DOHH2 (cell line): Measurements from ENCODE around the gene C16orf92.

Source experiments
- H3F3A ChIP-seq: fragments of 200-600 bp; sonication (generic), shearing (Covaris generic); 2 replicates; pipeline ENCODE4 v1.6.0; 2016; ENCODE audit warnings: antibody characterized with exemption, mild to moderate bottlenecking; ENCODE audit not compliant: control insufficient read depth, insufficient read depth
- H3K27ac ChIP-seq: fragments of 200-600 bp; sonication (generic); 2 replicates; pipeline ENCODE4 v1.5.1; 2014; ENCODE audit warnings: low read depth, mild to moderate bottlenecking, low read length, moderate library complexity
- H3K27me3 ChIP-seq: fragments of 200-600 bp; sonication (generic); 2 replicates; pipeline ENCODE4 v1.6.1; 2014; ENCODE audit warnings: mild to moderate bottlenecking, low read length, mixed read lengths; ENCODE audit not compliant: control insufficient read depth
- H3K36me3 ChIP-seq: fragments of 200-600 bp; sonication (generic); 2 replicates; pipeline ENCODE4 v1.6.1; 2014; ENCODE audit warnings: mild to moderate bottlenecking, low read length, moderate library complexity, mixed read lengths; ENCODE audit not compliant: control insufficient read depth
- H3K4me1 ChIP-seq: fragments of 200-600 bp; sonication (generic); 2 replicates; pipeline ENCODE4 v1.6.1; 2014; ENCODE audit warnings: mild to moderate bottlenecking, low read length, mixed read lengths; ENCODE audit not compliant: control insufficient read depth
- H3K4me2 ChIP-seq: fragments of 200-600 bp; sonication (generic); 2 replicates; pipeline ENCODE4 v1.6.0; 2014; ENCODE audit warnings: mild to moderate bottlenecking, low read length, moderate library complexity
- H3K4me3 ChIP-seq: fragments of 200-600 bp; sonication (generic); 2 replicates; pipeline ENCODE4 v1.5.1; 2014; ENCODE audit warnings: mild to moderate bottlenecking, low read length, mixed read lengths
- H3K79me2 ChIP-seq: fragments of 200-600 bp; sonication (generic); 2 replicates; pipeline ENCODE4 v1.6.1; 2014; ENCODE audit warnings: mild to moderate bottlenecking, low read length, mixed read lengths; ENCODE audit not compliant: control insufficient read depth
- H3K9me2 ChIP-seq: fragments of 200-600 bp; sonication (generic); replicated peaks from 2 replicates; pipeline ENCODE4 v1.6.1; 2014; ENCODE audit warnings: mild to moderate bottlenecking, low read length, mixed read lengths; ENCODE audit not compliant: control insufficient read depth
- H3K9me3 ChIP-seq: fragments of 200-600 bp; sonication (generic); 2 replicates; pipeline ENCODE4 v1.6.1; 2014; ENCODE audit warnings: antibody characterized with exemption, low read length, mixed read lengths; ENCODE audit not compliant: control insufficient read depth, insufficient read depth
- H4K20me1 ChIP-seq: fragments of 200-600 bp; sonication (generic); 2 replicates; pipeline ENCODE4 v1.6.0; 2014; ENCODE audit warnings: low read depth, mild to moderate bottlenecking, antibody characterized with exemption, low read length, moderate library complexity; ENCODE audit not compliant: control insufficient read depth, insufficient read depth
- CTCF ChIP-seq: fragments of 200-600 bp; sonication (generic); IDR thresholded peaks from one replicate; pipeline ENCODE4 v1.5.1; 2014; ENCODE audit warnings: antibody characterized with exemption, mild to moderate bottlenecking, low read depth, low read length; ENCODE audit not compliant: poor library complexity, severe bottlenecking
- EZH2phosphoT487 ChIP-seq: fragments of 200-600 bp; sonication (generic); IDR thresholded peaks from 2 replicates; pipeline ENCODE4 v1.6.1; 2017; ENCODE audit warnings: borderline replicate concordance, mild to moderate bottlenecking, antibody characterized with exemption, low read length, moderate library complexity, mixed read lengths

C16orf92 gene

GRCh38 chr16:29983420-29984136 lies 39.4 kb upstream of the C16orf92 start:
- Histone ChIP-seq H3K4me1 (no peaks in the 10 kb centered on the region), H3K9me3 (no peaks in the 10 kb centered on the region), H4K20me1 (no peaks in the 10 kb centered on the region), H3K27ac (no peak overlapping the region), H3K9me2 (no peaks in the 10 kb centered on the region), H3K4me2 (no peak overlapping the region), H3K79me2 (no peaks in the 10 kb centered on the region; the same call in 1 of the 2 replicates), H3K27me3 (no peaks in the 10 kb centered on the region), H3K4me3 (no peak overlapping the region), H3F3A (no peaks in the 10 kb centered on the region), H3K36me3 (peaks cover 99% of the 10 kb centered on the region)
- TF ChIP-seq EZH2phosphoT487: no peak

- no peaks in the 10 kb centered on the region; the same call in 1 of the 2 replicates for H3F3A ChIP-seq
- no peak overlapping the region for H3K4me2 ChIP-seq
- H3K36me3 ChIP-seq: peaks cover 98% of the 10 kb centered on the region
- H4K20me1 ChIP-seq: no peaks in the 10 kb centered on the region
- no peaks in the 10 kb centered on the region for H3K9me3 ChIP-seq
- H3K79me2 ChIP-seq: no peaks in the 10 kb centered on the region
- no peaks in the 10 kb centered on the region for H3K27me3 ChIP-seq
- H3K4me1 ChIP-seq: no peaks in the 10 kb centered on the region
- no peak overlapping the region for H3K27ac ChIP-seq
- H3K9me2 ChIP-seq: no peaks in the 10 kb centered on the region
- TF ChIP-seq CTCF (no peak), EZH2phosphoT487 (no peak)
- H3K4me3 ChIP-seq: no peak overlapping the region
These were observed 38.7 kb upstream of the C16orf92 start for GRCh38 chr16:29984137-29984763.

GRCh38 chr16:29984764-29985147 lies 38.2 kb upstream of the C16orf92 start:
- no peaks in the 10 kb centered on the region; the same call in 1 of the 2 replicates for H3F3A ChIP-seq

More at GRCh38 chr16:29984764-29985147, 38.2 kb upstream of the C16orf92 start:
- Histone ChIP-seq H3K9me3 (no peaks in the 10 kb centered on the region), H3K36me3 (peaks cover 98% of the 10 kb centered on the region), H3K4me2 (no peak overlapping the region), H3K4me3 (no peak overlapping the region), H3K9me2 (no peaks in the 10 kb centered on the region), H4K20me1 (no peaks in the 10 kb centered on the region), H3K79me2 (no peaks in the 10 kb centered on the region), H3K4me1 (no peaks in the 10 kb centered on the region), H3K27ac (no peak overlapping the region), H3K27me3 (no peaks in the 10 kb centered on the region)
- TF ChIP-seq CTCF: no peak
- no peak for TF ChIP-seq EZH2phosphoT487
